GM19023 (cell line): ENCODE results near the gene IL34.

Source experiments
- ATAC-seq: cut with Tn5 transposase; IDR thresholded peaks from one replicate; pipeline ENCODE4 v1.9.1; 2021; ENCODE audit warnings: mild to moderate bottlenecking, moderate library complexity; ENCODE audit not compliant: unreplicated experiment

The IL34 gene

DNA sequence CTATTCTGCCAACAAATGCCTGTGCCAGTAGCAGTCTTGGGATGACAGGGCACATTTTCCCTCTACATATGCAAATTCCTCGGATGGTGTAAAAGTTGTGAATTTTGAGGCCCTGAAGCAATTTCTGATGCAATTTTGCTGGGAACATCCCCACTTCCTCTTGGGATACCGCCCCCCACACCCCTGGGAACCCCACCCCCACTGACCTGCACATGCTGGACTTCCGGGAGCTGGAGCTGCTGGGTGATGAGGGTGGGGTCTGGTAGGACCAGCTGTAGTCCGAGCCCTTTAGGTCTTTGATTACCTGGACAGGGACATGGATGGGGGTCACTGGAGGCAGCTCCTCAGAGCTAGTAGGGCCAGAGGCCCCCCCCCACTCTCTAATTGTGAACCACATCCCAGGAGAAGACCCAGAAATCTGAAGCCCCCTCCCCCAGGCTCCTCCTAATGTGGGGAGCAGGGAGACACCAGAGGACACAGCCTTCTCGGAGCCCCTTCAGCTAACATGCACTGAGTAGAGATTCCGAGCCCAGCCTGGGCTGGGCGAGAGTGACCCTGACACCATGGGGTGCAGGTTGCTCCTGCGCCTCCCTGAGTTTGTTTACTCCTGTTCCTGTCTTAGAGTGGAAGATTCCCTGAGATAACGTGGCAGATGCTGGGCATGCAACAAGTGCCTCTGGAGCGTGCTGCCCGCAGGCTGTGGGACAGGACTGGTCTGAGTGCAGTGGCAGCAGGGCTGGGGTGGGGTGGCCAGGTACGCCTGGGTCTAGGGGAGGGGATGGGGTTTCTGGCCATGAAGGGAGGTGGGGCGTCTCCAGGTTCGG is 30.5 kb downstream of the IL34 start:
- ATAC-seq: no peak

DNA sequence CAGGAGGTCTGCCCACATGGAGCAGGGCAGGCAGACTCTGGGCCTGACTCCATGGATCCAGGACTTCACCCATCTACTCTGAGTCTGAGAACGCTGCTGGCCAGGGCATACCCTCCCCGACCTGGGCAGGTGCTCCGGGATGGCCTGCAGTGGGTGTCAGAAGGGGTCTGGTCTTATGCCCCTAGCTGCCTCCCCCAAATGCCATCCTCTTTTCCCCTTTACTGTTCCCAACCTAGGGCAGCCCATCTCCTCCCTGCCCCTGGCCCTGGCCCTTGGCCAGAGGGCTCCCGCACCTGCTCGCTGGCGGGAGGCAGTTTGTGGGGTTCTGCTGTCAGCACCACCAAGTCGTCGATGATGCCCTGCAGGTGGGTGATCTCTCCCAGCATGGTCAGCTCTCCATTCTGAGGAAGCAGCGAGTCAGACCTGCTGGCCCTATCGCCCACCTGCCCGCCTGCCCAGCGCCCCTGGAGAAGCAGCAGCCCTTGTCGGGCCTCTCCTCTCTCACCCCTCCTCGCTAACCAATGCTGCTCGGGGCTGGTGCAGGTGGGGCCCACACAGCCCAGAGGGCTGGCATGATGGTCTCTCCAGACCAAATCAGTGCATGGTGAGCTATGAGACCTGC is 31.3 kb downstream of the IL34 start:
- no peak for ATAC-seq

GRCh38 chr16:70678121-70678897 is 31.9 kb downstream of the IL34 start:
- no peak for ATAC-seq

- ATAC-seq: no peak
Measured at GRCh38 chr16:70678898-70679670, 32.7 kb downstream of the IL34 start.

DNA sequence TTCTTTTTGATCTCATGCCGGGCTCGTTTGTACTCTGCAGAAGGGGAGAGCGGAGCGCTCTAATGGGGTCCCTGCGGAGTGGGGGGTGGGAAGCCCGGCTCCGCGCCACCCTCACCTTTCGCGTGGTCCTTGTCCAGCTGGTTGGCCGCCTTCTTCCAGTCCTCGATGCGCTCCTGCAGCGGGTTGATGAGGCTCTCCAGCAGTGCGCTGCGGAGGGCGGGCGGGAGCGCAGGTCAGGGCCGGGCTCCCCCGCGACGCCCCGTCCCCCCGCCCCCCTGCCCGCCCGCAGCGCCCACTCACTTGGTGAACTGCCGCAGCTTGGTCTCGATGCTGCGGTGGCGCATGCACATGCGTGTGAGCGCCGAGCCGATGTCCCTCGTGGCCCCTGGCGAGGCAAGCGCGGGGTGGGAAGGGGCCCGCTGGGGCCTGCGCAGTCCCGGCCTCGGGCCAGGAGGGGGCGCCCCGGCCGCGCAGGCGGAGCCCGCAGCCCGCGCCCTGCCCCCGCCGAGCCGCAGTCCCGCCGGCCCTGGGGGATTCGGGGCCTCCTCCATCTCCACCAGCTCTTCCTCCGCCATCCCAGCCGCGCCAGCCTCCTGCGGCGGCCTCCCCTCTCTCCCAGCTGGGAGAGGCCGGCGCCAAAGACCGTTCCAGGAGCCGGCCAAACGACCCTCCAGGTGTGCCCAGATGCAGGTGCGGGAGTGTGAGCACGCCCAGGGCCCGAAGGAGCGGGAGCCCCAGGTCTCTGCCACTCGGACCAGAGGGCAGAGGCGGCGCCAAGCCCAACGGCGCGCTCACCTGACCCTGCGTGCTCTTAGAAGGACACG is 33.5 kb downstream of the IL34 start:
- ATAC-seq: no peak

DNA sequence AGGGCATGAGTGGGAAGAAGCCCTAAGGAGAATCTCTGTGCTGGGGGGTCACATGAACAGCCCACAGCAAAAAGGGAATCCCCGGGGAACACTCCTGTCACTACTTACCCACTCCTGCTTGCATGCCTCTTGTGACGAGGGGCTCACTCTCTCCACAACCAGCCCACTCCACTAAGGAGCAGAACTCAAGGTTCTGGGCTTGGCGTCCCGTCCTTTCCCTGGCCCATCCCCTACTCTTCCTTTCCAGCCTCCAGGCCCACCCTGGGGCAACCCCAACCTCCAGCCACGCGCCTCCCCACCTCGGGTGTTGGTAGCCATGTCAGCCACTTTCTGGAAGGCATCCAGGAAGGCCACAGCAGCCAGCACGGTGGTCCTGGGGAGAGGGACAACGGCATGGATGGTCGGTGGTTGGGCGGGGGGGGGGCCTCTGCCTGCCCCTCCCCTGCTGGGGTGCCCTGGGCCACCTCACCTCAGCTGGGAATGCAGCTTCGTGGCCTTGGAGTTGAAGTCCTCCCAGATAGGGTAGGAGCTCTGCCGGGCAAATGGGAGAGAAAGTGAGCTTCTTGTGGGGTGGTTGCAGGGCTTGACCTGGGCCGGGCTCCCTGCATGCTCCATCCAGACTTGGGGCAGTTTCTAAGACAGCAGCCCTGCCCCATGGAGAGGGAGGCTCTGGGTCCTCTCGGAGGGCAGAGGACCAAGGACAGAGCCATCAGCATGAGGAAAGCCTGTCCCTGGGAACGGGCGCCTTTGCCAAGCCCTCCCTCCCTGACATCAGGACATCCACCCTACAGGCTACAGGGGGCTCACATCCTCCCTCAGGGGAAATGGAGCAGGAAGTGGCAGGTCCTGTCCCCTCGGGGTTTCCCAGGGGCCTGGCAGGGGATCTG is 34.4 kb downstream of the IL34 start:
- ATAC-seq: no peak

DNA sequence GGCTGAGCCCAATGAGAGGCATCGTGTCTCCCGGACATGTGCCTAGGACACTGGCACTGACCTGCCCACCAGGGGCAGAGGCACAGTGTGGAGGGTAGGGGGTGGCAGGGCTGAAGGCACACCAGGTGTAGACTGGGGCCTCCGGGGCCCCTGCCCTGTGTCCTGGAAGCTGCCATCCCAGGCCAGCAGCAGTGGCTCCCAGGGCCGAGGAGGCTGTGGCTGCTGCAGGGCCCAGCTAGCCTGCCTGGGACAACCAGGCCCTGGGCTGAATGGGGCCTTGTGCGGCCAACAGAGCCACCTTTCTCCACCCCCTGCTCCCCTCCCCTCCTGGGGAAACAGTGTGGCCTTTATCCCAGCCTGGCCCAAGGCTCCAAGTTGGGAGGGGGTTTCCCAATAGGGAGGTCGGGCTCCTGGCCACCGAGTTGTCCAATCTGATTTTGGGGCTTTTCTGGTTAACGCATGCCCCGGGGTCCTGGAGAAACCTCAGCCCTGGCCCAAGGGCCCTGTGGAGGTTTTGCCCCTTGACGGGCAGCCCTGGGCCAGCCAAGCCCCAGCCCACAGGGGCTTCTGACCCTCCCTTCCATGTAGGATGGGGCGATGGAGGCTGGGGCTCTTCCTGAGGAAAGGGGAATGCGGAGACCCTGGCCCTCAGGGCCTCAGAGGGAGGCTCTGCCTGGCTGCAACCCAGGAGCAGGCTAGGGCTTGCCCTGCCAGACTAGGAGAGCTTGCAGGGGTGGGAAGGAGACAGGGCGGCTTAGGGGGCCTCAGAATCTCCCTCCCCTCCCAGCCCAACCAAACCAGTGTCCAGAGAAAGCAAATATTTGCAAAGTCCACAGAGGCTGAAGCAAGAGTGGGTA is 35.3 kb downstream of the IL34 start:
- ATAC-seq: no peak

- no peak for ATAC-seq
Measured at GRCh38 chr16:70682239-70683145, 36.1 kb downstream of the IL34 start.

- ATAC-seq: no peak
Measured at GRCh38 chr16:70683146-70683944, 37.0 kb downstream of the IL34 start.

DNA sequence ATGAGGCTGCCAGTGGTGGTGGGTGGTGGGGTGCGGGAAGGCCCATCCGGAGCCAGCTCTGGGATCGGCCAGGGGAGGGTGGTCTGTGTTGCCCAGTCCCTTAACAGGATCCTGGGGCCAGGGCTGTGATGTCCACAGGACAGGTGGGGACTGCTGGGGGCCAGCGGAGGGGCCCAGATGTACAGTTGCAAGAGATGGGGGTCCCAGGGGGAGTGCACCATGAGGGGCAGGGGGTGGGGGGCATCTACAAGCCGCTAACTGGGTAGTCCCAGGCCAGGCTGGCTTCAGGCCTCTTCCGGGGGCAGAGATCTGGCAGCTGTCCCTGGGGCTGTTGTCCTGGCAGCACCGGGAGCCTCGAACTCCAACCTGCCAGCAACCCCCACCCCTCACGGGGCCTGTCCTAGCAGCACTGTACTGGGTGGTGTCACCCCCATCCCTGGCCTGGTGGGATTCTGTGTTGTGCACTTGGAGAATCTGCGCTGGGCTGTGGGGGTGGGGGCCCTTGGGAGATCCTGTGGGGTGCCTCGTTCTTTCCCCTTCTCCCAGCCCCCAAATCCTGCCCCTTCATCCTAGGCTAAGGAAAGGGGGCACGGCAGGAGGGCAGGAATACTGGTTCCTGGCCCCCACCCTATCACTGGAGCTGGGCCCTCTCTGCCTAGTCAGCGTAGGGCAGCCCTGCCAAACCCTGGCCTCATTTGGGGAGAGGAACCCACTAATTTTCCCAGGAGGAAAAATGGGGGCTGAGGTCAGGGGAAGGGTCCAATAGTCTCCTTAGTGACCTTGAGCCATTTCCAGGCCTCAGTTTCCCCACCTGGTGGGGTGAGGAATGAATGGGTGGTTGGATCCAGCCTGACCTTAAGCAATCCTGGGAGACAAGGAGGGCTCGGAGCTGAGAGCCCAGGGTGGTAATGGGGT is 38.0 kb downstream of the IL34 start:
- no peak for ATAC-seq

GRCh38 chr16:70685061-70685937 is 38.9 kb downstream of the IL34 start:
- no peak for ATAC-seq

DNA sequence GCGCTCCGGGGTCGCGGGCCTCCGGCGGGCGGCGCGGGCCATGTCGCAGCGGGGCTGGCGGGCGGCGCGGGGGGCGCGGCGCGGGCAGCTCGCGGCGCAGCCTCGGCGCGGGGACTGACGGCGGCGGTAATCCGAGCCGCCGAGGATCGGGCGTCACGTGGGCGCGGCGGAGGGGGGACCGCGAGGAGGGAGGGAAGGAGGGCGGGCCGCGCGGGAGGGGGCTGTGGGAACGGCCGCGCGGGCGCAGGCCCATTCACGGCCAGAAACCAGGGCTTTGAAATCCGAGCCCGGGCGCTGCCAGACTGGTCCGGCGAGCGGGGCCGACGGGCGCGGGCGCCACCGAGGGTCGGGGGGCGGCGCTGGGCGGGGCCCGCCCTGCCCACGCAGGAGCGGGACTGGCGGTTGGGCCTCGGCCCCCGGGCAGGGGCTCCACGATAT is 39.6 kb downstream of the IL34 start, which contains the start of gene MTSS2:
Gene MTSS2, minus strand, starts transcription at position 116 of the 438 bp plus-strand sequence. CDS start 262 bp downstream, outside the sequence.
- ATAC-seq: no peak

DNA sequence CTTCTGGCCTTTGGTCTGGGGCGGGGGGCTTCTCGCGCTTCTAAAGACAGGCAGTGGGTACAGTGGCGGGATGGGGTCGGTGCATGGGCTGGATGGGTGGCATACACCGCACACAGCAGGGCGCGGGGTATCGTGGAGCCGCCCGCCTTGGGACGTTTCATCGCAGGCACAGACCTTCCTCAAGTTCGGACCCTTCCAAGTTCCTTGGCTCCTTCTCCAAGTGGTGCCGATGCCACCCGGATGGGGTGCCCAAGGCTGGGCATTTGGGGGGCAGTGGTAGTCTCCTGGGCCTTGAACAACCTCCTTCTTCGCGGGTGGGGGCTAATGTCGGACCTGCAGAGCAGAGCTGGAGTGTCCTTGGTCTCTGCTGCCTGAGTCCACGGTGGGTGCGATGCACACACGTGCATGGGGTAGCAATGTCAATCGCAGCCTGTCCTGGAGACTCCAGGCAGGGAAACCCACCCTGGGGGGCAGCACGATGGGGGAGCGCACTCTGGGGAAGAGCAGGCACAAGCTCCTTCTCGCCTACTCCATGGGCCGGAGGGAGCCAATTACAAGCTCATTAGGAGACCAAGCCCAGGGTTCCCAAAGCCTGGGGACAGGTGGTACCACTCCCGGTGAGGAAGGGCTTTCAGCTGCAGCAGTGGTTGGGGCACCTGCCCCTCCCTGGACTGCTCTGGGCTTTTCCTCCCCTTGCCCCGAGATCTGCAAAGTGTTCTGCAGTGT is 40.2 kb downstream of the IL34 start:
- ATAC-seq: no peak
